ENCODE data around the gene BMP2. TPM values are rescaled to one million over a fixed set of nuclear protein-coding genes. Genes with fewer than 3 reads are reported as not detected.

Gene BMP2
- total and polyA plus RNA-seq, 8 donors = 14.7 to 38.9 (median 18.2) TPM

DNA sequence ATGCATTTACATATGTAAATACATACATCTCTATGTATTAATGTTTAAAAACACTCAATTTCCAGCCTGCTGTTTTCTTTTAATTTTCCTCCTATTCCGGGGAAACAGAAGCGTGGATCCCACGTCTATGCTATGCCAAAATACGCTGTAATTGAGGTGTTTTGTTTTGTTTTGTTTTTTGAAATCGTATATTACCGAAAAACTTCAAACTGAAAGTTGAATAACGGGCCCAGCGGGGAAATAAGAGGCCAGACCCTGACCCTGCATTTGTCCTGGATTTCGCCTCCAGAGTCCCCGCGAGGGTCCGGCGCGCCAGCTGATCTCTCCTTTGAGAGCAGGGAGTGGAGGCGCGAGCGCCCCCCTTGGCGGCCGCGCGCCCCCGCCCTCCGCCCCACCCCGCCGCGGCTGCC lies 355 bp upstream of the BMP2 start:
- no peak overlapping the region for H3K27ac ChIP-seq
- H3K4me3 ChIP-seq = peak overlapping the region; percentile 32 to 69
- intact Hi-C loops (cut with DNase I) = no loop called here

DNA sequence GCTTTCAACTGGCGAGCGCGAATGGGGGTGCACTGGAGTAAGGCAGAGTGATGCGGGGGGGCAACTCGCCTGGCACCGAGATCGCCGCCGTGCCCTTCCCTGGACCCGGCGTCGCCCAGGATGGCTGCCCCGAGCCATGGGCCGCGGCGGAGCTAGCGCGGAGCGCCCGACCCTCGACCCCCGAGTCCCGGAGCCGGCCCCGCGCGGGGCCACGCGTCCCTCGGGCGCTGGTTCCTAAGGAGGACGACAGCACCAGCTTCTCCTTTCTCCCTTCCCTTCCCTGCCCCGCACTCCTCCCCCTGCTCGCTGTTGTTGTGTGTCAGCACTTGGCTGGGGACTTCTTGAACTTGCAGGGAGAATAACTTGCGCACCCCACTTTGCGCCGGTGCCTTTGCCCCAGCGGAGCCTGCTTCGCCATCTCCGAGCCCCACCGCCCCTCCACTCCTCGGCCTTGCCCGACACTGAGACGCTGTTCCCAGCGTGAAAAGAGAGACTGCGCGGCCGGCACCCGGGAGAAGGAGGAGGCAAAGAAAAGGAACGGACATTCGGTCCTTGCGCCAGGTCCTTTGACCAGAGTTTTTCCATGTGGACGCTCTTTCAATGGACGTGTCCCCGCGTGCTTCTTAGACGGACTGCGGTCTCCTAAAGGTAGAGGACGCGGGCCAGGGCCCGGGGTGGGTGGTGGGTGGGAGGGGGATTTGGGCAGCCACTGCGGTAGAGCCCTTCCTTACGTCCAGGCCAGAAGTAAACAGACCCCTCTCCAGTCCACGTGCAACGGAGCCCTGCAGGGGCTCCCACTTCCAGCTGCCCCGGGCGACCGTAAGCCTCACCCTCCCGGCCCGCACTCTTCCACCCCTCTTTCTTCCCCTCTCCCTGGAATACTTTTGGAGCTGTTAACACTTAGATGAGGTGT lies 998 bp downstream of the BMP2 start:
- Histone ChIP-seq H3K4me1 (peaks cover 0 to 27% of the 10 kb centered on the region in 2 donors), H3K36me3 (no peaks in the 10 kb centered on the region), H3K4me3 (peak overlapping the region; percentile 56 to 69), H3K9me3 (no peaks in the 10 kb centered on the region), H3K27ac (peak overlapping the region; percentile 65 to 73), H3K27me3 (peaks cover 0 to 67% of the 10 kb centered on the region in 2 donors)
- DNase-seq (peak in 3 of 4 donors; percentile 40 to 85 (median 44)), ATAC-seq (peak; percentile 18)
- TF ChIP-seq, protein P1, sequence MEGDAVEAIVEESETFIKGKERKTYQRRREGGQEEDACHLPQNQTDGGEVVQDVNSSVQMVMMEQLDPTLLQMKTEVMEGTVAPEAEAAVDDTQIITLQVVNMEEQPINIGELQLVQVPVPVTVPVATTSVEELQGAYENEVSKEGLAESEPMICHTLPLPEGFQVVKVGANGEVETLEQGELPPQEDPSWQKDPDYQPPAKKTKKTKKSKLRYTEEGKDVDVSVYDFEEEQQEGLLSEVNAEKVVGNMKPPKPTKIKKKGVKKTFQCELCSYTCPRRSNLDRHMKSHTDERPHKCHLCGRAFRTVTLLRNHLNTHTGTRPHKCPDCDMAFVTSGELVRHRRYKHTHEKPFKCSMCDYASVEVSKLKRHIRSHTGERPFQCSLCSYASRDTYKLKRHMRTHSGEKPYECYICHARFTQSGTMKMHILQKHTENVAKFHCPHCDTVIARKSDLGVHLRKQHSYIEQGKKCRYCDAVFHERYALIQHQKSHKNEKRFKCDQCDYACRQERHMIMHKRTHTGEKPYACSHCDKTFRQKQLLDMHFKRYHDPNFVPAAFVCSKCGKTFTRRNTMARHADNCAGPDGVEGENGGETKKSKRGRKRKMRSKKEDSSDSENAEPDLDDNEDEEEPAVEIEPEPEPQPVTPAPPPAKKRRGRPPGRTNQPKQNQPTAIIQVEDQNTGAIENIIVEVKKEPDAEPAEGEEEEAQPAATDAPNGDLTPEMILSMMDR (IDR thresholded peaks at IDR 0.05) = no peak
- intact Hi-C loops (cut with DNase I) = no loop called here

More for the DNA sequence above, 355 bp upstream of the BMP2 start:
- Histone ChIP-seq H3K27me3 (peaks cover 0 to 58% of the 10 kb centered on the region in 2 donors), H3K4me1 (peaks cover 0 to 25% of the 10 kb centered on the region in 2 donors), H3K36me3 (no peaks in the 10 kb centered on the region), H3K9me3 (no peaks in the 10 kb centered on the region)
- TF ChIP-seq, protein P1 (IDR thresholded peaks at IDR 0.05) = no peak
- no peak for ATAC-seq
- no peak for DNase-seq

DNA sequence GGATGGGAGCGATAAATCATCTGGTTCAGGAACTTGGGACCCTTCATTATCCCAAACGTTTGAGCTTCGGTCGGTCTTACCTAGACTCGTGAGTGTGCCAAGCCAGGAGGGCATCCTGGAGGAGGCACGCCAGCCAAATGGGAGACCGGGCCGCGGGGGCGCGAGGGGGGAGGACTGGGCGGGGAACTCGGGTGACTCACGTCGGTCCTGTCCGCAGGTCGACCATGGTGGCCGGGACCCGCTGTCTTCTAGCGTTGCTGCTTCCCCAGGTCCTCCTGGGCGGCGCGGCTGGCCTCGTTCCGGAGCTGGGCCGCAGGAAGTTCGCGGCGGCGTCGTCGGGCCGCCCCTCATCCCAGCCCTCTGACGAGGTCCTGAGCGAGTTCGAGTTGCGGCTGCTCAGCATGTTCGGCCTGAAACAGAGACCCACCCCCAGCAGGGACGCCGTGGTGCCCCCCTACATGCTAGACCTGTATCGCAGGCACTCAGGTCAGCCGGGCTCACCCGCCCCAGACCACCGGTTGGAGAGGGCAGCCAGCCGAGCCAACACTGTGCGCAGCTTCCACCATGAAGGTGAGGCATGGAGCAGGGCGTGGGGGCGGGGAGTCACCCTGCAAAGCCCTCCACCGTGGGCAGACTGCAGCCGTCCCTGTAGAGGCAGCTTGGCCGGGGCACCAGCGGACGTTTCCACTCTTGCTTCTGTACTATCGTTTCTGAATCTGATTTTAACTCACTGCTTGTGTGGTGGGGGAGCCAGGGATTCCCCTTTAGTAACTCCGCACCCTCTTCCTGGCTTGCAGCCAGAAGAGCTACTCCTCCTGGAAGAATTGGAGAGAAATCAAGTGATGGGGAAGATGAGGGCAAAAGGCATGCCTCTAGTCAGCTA lies 2.7 kb downstream of the BMP2 start:
- Histone ChIP-seq H3K4me1 (peaks cover 0 to 29% of the 10 kb centered on the region in 2 donors), H3K27me3 (peaks cover 0 to 67% of the 10 kb centered on the region in 2 donors), H3K36me3 (peaks cover 0 to 4% of the 10 kb centered on the region in 2 donors), H3K4me3 (peak overlapping the region; percentile 56 to 69), H3K9me3 (no peaks in the 10 kb centered on the region), H3K27ac (no peak overlapping the region)
- ATAC-seq (peak; percentile 69), DNase-seq (peak in 3 of 4 donors; percentile 31 to 89 (median 68))
- intact Hi-C loops (cut with DNase I) = no loop called here
- TF ChIP-seq, protein P1 (IDR thresholded peaks at IDR 0.05) = no peak

DNA sequence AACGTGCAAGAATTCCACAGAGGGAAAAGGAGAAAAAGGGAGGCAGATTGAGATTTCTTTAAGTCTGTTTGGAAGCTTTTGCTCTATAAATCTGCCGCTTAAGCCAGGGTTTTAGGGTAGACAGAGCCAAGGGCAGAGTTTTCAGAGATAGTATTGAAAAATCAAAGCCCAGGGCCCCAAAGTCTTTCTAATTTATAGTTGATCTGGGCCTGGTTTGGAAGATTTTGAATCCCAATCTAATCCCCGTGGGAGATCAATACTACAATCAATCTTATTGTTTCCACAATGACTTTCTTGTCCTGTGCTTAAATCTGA lies 3.3 kb downstream of the BMP2 start:
- no peak for ATAC-seq
- TF ChIP-seq, protein P1 (IDR thresholded peaks at IDR 0.05) = no peak
- intact Hi-C loops (cut with DNase I) = no loop called here
- peaks cover 0 to 26% of the 10 kb centered on the region in 2 donors for H3K4me1 ChIP-seq
- H3K36me3 ChIP-seq = peaks cover 0 to 4% of the 10 kb centered on the region in 2 donors
- no peak for DNase-seq
- peak overlapping the region; percentile 56 to 69 for H3K4me3 ChIP-seq
- peaks cover 0 to 67% of the 10 kb centered on the region in 2 donors for H3K27me3 ChIP-seq
- H3K9me3 ChIP-seq = no peaks in the 10 kb centered on the region
- H3K27ac ChIP-seq = no peak overlapping the region

Measured in left lung (tissue), 10 donors.